Trophoblast cell (in vitro differentiated cells and primary cell): ENCODE results near the gene PCK1.

ENCODE experiments used
- DNase-seq, 2 donors: peaks; one replicate each; pipeline ENCODE4 v3.0.0-alpha.2; 2016
- H2AFZ ChIP-seq: 2 replicates; pipeline ENCODE4 v1.6.1; 2013; ENCODE audit warnings: low read length, moderate library complexity, mild to moderate bottlenecking; ENCODE audit not compliant: insufficient read depth, poor library complexity
- H2AK5ac ChIP-seq: 2 replicates; pipeline ENCODE4 v1.6.1; 2013; ENCODE audit warnings: mild to moderate bottlenecking, low read length
- H2BK120ac ChIP-seq: 2 replicates; pipeline ENCODE4 v1.6.1; 2013; ENCODE audit warnings: low read length, mild to moderate bottlenecking, moderate library complexity; ENCODE audit not compliant: insufficient read depth, poor library complexity
- H2BK12ac ChIP-seq: 2 replicates; pipeline ENCODE4 v1.6.1; 2013; ENCODE audit warnings: mild to moderate bottlenecking, low read length, moderate library complexity
- H2BK5ac ChIP-seq: 2 replicates; pipeline ENCODE4 v1.6.1; 2013; ENCODE audit warnings: low read length, low read depth, moderate library complexity, mild to moderate bottlenecking; ENCODE audit not compliant: poor library complexity
- H3K14ac ChIP-seq: 2 replicates; pipeline ENCODE4 v1.6.1; 2013; ENCODE audit warnings: mild to moderate bottlenecking, low read length
- H3K18ac ChIP-seq: 2 replicates; pipeline ENCODE4 v1.6.1; 2013; ENCODE audit warnings: mild to moderate bottlenecking, low read length
- H3K23ac ChIP-seq: 2 replicates; pipeline ENCODE4 v1.6.1; 2013; ENCODE audit warnings: low read length
- H3K27ac ChIP-seq: 2 replicates; pipeline ENCODE4 v1.5.1; 2013; ENCODE audit warnings: low read depth, mild to moderate bottlenecking, inconsistent platforms, low read length, moderate library complexity
- H3K27me3 ChIP-seq: 2 replicates; pipeline ENCODE4 v1.6.1; 2013; ENCODE audit warnings: inconsistent platforms, mild to moderate bottlenecking, low read length, moderate library complexity; ENCODE audit not compliant: insufficient read depth
- H3K36me3 ChIP-seq, 2 experiments: 1 replicate in 1 of 2; 2 replicates in 1 of 2; pipeline ENCODE4 v1.6.1; 2013; ENCODE audit warnings: low read length in 2 of 2, mild to moderate bottlenecking in 2 of 2, moderate library complexity in 1 of 2; ENCODE audit not compliant: insufficient read depth in 2 of 2, control insufficient read depth in 1 of 2
- H3K4ac ChIP-seq: 2 replicates; pipeline ENCODE4 v1.6.1; 2013; ENCODE audit warnings: low read depth, mild to moderate bottlenecking, low read length, moderate library complexity
- H3K4me1 ChIP-seq, 2 experiments: 1 replicate in 1 of 2; 2 replicates in 1 of 2; pipeline ENCODE4 v1.6.1; 2013; ENCODE audit warnings: low read length in 2 of 2, mild to moderate bottlenecking in 2 of 2, moderate library complexity in 1 of 2; ENCODE audit not compliant: insufficient read depth in 2 of 2, control insufficient read depth in 1 of 2
- H3K4me2 ChIP-seq: 2 replicates; pipeline ENCODE4 v1.6.1; 2013; ENCODE audit warnings: inconsistent platforms, mild to moderate bottlenecking, low read length, moderate library complexity
- H3K4me3 ChIP-seq: 2 replicates; pipeline ENCODE4 v1.5.1; 2013; ENCODE audit warnings: mild to moderate bottlenecking, low read depth, low read length, inconsistent platforms
- H3K79me1 ChIP-seq: one replicate; pipeline ENCODE4 v1.6.1; 2013; ENCODE audit warnings: low read length
- H3K79me2 ChIP-seq: 2 replicates; pipeline ENCODE4 v1.6.1; 2013; ENCODE audit warnings: low read length, mild to moderate bottlenecking; ENCODE audit not compliant: control insufficient read depth, insufficient read depth, poor library complexity
- H3K9ac ChIP-seq: 2 replicates; pipeline ENCODE4 v1.6.1; 2013; ENCODE audit warnings: mild to moderate bottlenecking, low read length
- H3K9me3 ChIP-seq: 2 replicates; pipeline ENCODE4 v1.6.1; 2013; ENCODE audit warnings: low read depth, mild to moderate bottlenecking, control low read depth, inconsistent platforms, low read length; ENCODE audit not compliant: insufficient read depth
- H4K12ac ChIP-seq: 2 replicates; pipeline ENCODE4 v1.6.1; 2013; ENCODE audit warnings: low read depth, mild to moderate bottlenecking, low read length, moderate library complexity
- H4K8ac ChIP-seq: 2 replicates; pipeline ENCODE4 v1.6.1; 2013; ENCODE audit warnings: low read depth, mild to moderate bottlenecking, low read length, moderate library complexity
- H4K91ac ChIP-seq: one replicate; pipeline ENCODE4 v1.6.1; 2013; ENCODE audit warnings: low read depth, mild to moderate bottlenecking, low read length, moderate library complexity
- WGBS: extraction: QIAGEN DNeasy Blood & Tissue Kit; methylation state at CpG from one replicate; pipeline ENCODE4 v1.1.7; 2013; ENCODE audit warnings: missing lambda C conversion rate; ENCODE audit not compliant: insufficient read length, insufficient coverage; ENCODE audit errors: extremely low coverage; 5-methylcytosine and 5-hydroxymethylcytosine counted together

PCK1 gene

GRCh38 chr20:57524511-57525176 lies 36.3 kb upstream of the PCK1 start, which contains the start of gene CTCFL:
TSS of gene CTCFL (minus strand) at chr20:57525140. CDS start at chr20:57524205, 935 bp downstream.
- no peaks in the 10 kb centered on the region for H3K4me1 ChIP-seq
- H2AK5ac ChIP-seq: no peak within 1 kb of the TSS
- DNase-seq: no peak
- no peak within 1 kb of the TSS for H2BK5ac ChIP-seq
- H3K4ac ChIP-seq: no peak within 1 kb of the TSS
- H3K27me3 ChIP-seq: no peaks in the 10 kb centered on the region
- no peaks in the 10 kb centered on the region for H3K79me1 ChIP-seq
- no CpG with 5 or more reads among the region's 43 CpGs for WGBS
- H3K36me3 ChIP-seq: no peaks in the 10 kb centered on the region
- H2AFZ ChIP-seq: no peak within 1 kb of the TSS
- H3K27ac ChIP-seq: no peak within 1 kb of the TSS
- no peaks in the 10 kb centered on the region for H3K79me2 ChIP-seq
- H3K9ac ChIP-seq: no peak within 1 kb of the TSS
- H4K91ac ChIP-seq: no peak within 1 kb of the TSS
- no peak within 1 kb of the TSS for H4K12ac ChIP-seq
- no peak within 1 kb of the TSS for H3K4me2 ChIP-seq
- no peak within 1 kb of the TSS for H2BK12ac ChIP-seq
- H4K8ac ChIP-seq: no peak within 1 kb of the TSS
- H3K4me3 ChIP-seq: no peak within 1 kb of the TSS
- H2BK120ac ChIP-seq: no peak within 1 kb of the TSS
- H3K14ac ChIP-seq: no peak within 1 kb of the TSS
- H3K23ac ChIP-seq: no peak within 1 kb of the TSS
- no peak within 1 kb of the TSS for H3K18ac ChIP-seq
- no peaks in the 10 kb centered on the region for H3K9me3 ChIP-seq

- no peak overlapping the region for H3K4me2 ChIP-seq
- no peak overlapping the region for H2BK12ac ChIP-seq
- H4K91ac ChIP-seq: no peak overlapping the region
- H2AK5ac ChIP-seq: no peak overlapping the region
- H3K14ac ChIP-seq: no peak overlapping the region
- no peak overlapping the region for H2BK120ac ChIP-seq
- H3K9me3 ChIP-seq: no peaks in the 10 kb centered on the region
- H3K36me3 ChIP-seq: no peaks in the 10 kb centered on the region
- DNase-seq: no peak
- H3K4me1 ChIP-seq: no peaks in the 10 kb centered on the region
- no peak overlapping the region for H2BK5ac ChIP-seq
- no peak overlapping the region for H4K8ac ChIP-seq
- no peak overlapping the region for H2AFZ ChIP-seq
- H3K18ac ChIP-seq: no peak overlapping the region
- no peaks in the 10 kb centered on the region for H3K27me3 ChIP-seq
- no CpG with 5 or more reads among the region's 10 CpGs for WGBS
- H3K27ac ChIP-seq: no peak overlapping the region
- no peak overlapping the region for H3K23ac ChIP-seq
- no peak overlapping the region for H4K12ac ChIP-seq
- H3K79me2 ChIP-seq: no peaks in the 10 kb centered on the region
- no peak overlapping the region for H3K4me3 ChIP-seq
- H3K79me1 ChIP-seq: no peaks in the 10 kb centered on the region
- H3K9ac ChIP-seq: no peak overlapping the region
- H3K4ac ChIP-seq: no peak overlapping the region
Measured at GRCh38 chr20:57525328-57526086, 35.4 kb upstream of the PCK1 start.

GRCh38 chr20:57526087-57526884 lies 34.6 kb upstream of the PCK1 start:
- Histone ChIP-seq H3K18ac (no peak overlapping the region), H3K9ac (no peak overlapping the region), H3K4me3 (no peak overlapping the region), H2AFZ (no peak overlapping the region), H4K12ac (no peak overlapping the region), H3K4me2 (no peak overlapping the region), H3K9me3 (no peaks in the 10 kb centered on the region), H3K79me2 (no peaks in the 10 kb centered on the region), H3K14ac (no peak overlapping the region), H3K36me3 (no peaks in the 10 kb centered on the region), H2BK5ac (no peak overlapping the region), H2BK12ac (no peak overlapping the region), H3K23ac (no peak overlapping the region), H2AK5ac (no peak overlapping the region), H3K27me3 (no peaks in the 10 kb centered on the region), H3K27ac (no peak overlapping the region), H4K8ac (no peak overlapping the region), H4K91ac (no peak overlapping the region), H2BK120ac (no peak overlapping the region), H3K4me1 (no peaks in the 10 kb centered on the region), H3K4ac (no peak overlapping the region), H3K79me1 (no peaks in the 10 kb centered on the region)
- no CpG with 5 or more reads among the region's 17 CpGs for WGBS
- DNase-seq: no peak

GRCh38 chr20:57526885-57527460 lies 33.9 kb upstream of the PCK1 start:
- 100% methylated on average over 2 of the region's 19 CpGs for WGBS
- H2BK5ac ChIP-seq: no peak overlapping the region
- H3K4me2 ChIP-seq: no peak overlapping the region
- no peak overlapping the region for H3K4me3 ChIP-seq
- H3K79me1 ChIP-seq: no peaks in the 10 kb centered on the region
- no peak overlapping the region for H3K9ac ChIP-seq
- H2BK12ac ChIP-seq: no peak overlapping the region
- DNase-seq: no peak
- no peak overlapping the region for H3K4ac ChIP-seq
- no peaks in the 10 kb centered on the region for H3K4me1 ChIP-seq
- no peaks in the 10 kb centered on the region for H3K27me3 ChIP-seq
- H3K36me3 ChIP-seq: no peaks in the 10 kb centered on the region
- no peak overlapping the region for H3K18ac ChIP-seq
- no peak overlapping the region for H3K14ac ChIP-seq
- no peak overlapping the region for H4K8ac ChIP-seq
- H2BK120ac ChIP-seq: no peak overlapping the region
- H4K91ac ChIP-seq: no peak overlapping the region
- H2AFZ ChIP-seq: no peak overlapping the region
- H4K12ac ChIP-seq: no peak overlapping the region
- H3K79me2 ChIP-seq: no peaks in the 10 kb centered on the region
- no peak overlapping the region for H3K27ac ChIP-seq
- no peak overlapping the region for H2AK5ac ChIP-seq
- no peaks in the 10 kb centered on the region for H3K9me3 ChIP-seq
- H3K23ac ChIP-seq: no peak overlapping the region
